ENCODE results near the gene NUB1.

DNA sequence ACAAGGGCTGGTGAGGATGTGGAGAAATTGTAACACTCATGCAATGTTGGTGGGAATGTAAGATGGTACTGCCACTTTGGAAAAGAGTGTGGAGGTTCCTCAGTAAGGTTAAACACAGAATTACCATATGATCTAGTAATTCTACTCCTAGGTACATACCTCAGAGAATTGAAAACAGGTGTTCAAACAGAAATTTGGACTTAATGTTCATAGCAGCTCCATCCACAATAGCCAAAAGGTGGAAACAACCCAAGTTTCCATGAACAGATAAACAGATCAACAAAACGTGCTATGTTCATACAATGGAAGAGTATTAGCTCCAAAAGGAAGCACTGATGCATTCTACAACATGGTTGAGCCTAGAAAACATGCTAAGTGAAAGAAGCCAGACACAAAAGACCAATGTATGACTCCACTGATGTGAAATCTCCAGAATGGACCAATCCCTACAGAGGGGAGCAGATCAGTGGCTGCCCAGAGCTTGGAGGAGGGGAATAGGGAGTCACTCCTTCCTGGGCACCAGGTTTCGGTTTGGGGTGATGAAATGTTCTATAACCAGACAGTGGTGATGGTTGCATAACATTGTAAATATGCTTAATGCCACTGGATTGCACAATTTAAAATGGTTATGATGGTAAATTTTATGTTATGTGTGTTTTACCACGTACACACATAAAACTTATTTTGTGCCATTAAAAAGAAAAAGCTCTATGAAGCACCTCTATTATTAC, 73.9 kb downstream of the NUB1 start:
- TF ChIP-seq CTCF (IDR thresholded peaks at IDR 0.05) (no peak), EP300 (IDR thresholded peaks at IDR 0.05) (no peak), POLR2A (IDR thresholded peaks at IDR 0.05) (no peak), POLR2AphosphoS5 (IDR thresholded peaks at IDR 0.05) (no peak)
